ENCODE measurements around the gene HPS4. TPM values are rescaled to one million over a fixed set of nuclear protein-coding genes. Genes with fewer than 3 reads are reported as not detected.

HPS4 gene
- polyA plus RNA-seq, 2 of the 4 experiments (the other 2 are of a cell fraction): 12.7 to 30.2 TPM

- POLR2A ChIA-PET: no interaction called here
- no peak overlapping the region for H3K27ac ChIP-seq
- WGBS (ENCODE audit: missing lambda C conversion rate): 82% methylated on average over 10 of the region's 11 CpGs
- TF ChIP-seq SMC3 (IDR thresholded peaks at IDR 0.05) (no peak), MAFK (IDR thresholded peaks at IDR 0.05; ENCODE audit: partially characterized antibody) (no peak), ELK1 (IDR thresholded peaks at IDR 0.05; ENCODE audit: low read depth, low read length) (no peak), HDAC2 (IDR thresholded peaks at IDR 0.05) (no peak), CEBPB (IDR thresholded peaks at IDR 0.05) (no peak), NPAS2 (CRISPR knock-in tag; IDR thresholded peaks at IDR 0.05; ENCODE audit: borderline replicate concordance) (no peak), RCOR1 (IDR thresholded peaks at IDR 0.05; ENCODE audit: low read depth, low read length) (no peak), CBX2 (IDR thresholded peaks at IDR 0.05; ENCODE audit: borderline replicate concordance, low read depth) (no peak), RNF2 (IDR thresholded peaks at IDR 0.05; ENCODE audit: borderline replicate concordance, low read depth) (no peak), ZC3H11A (IDR thresholded peaks at IDR 0.05) (no peak), ZNF302 (CRISPR knock-in tag; IDR thresholded peaks at IDR 0.05) (no peak)
- TF ChIP-seq, protein P1, sequence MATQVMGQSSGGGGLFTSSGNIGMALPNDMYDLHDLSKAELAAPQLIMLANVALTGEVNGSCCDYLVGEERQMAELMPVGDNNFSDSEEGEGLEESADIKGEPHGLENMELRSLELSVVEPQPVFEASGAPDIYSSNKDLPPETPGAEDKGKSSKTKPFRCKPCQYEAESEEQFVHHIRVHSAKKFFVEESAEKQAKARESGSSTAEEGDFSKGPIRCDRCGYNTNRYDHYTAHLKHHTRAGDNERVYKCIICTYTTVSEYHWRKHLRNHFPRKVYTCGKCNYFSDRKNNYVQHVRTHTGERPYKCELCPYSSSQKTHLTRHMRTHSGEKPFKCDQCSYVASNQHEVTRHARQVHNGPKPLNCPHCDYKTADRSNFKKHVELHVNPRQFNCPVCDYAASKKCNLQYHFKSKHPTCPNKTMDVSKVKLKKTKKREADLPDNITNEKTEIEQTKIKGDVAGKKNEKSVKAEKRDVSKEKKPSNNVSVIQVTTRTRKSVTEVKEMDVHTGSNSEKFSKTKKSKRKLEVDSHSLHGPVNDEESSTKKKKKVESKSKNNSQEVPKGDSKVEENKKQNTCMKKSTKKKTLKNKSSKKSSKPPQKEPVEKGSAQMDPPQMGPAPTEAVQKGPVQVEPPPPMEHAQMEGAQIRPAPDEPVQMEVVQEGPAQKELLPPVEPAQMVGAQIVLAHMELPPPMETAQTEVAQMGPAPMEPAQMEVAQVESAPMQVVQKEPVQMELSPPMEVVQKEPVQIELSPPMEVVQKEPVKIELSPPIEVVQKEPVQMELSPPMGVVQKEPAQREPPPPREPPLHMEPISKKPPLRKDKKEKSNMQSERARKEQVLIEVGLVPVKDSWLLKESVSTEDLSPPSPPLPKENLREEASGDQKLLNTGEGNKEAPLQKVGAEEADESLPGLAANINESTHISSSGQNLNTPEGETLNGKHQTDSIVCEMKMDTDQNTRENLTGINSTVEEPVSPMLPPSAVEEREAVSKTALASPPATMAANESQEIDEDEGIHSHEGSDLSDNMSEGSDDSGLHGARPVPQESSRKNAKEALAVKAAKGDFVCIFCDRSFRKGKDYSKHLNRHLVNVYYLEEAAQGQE (IDR thresholded peaks at IDR 0.05): no peak
- FAIRE-seq: no peak
- no peak overlapping the region for H3K4me3 ChIP-seq
- no peak for DNase-seq (ENCODE audit: low read depth in 1 of 2, low spot score in 1 of 2)
- ATAC-seq: no peak
- CTCF ChIA-PET: interaction anchor here (0.6 to 2.1 kb wide), 2 partner anchors 23 to 103 kb away, joined by 4 to 7 read pairs; no protein-coding TSS in a partner anchor
- H3K4me2 ChIP-seq: no peak overlapping the region
- H3K4me1 ChIP-seq: no peaks in the 10 kb centered on the region
- no peaks in the 10 kb centered on the region for H3K9me3 ChIP-seq
Measured at GRCh38 chr22:26436903-26437515, 46.6 kb downstream of the HPS4 start.

DNA sequence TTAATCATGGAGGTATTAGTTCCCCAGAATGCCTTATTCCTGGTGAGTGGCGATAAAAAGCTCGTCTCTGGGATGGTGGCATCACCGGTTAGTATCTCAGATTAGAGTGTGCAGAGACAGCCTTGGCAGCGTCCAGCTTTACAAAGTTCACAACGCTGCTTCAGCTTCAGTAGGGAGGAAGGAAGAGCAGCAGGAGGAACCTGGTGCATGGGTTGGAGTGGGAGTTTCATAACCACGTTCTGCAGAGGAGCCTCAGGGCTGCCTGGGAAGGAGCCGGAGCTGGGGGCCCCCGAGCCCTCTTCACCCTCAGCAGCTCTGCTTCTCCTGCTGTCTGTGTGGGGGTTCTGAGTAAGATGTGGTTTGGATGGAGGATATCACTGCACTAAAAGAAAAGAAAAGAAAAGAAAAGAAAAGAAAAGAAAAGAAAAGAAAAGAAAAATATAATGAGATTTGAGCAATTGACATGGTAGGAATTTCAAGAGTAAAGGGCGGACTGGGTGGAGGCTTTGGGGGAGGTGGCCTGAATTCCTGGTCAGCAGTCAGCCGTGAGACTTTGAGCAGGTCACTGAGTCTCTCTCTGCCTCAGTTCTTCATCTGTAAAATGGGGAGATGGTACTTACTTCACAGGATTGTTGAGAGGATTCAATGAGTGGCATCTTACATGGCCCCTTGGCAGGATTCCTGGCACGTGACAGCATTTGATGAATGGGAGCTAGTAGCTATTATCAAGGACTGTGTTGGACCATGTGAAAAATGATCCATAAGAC lies 48.1 kb downstream of the HPS4 start:
- no peak for ATAC-seq
- TF ChIP-seq MYC (IDR thresholded peaks at IDR 0.05; ENCODE audit: borderline replicate concordance, low read length): no peak
- TF ChIP-seq NR3C1 (IDR thresholded peaks at IDR 0.05): no peak
- no peak for TF ChIP-seq CHD2 (IDR thresholded peaks at IDR 0.05; ENCODE audit: low read length, partially characterized antibody)
- no peak for TF ChIP-seq SREBF2 (IDR thresholded peaks at IDR 0.05)
- TF ChIP-seq, protein P2, sequence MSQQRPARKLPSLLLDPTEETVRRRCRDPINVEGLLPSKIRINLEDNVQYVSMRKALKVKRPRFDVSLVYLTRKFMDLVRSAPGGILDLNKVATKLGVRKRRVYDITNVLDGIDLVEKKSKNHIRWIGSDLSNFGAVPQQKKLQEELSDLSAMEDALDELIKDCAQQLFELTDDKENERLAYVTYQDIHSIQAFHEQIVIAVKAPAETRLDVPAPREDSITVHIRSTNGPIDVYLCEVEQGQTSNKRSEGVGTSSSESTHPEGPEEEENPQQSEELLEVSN (IDR thresholded peaks at IDR 0.05; ENCODE audit: borderline replicate concordance, low read depth): no peak
- TF ChIP-seq HOXA7 (CRISPR knock-in tag; IDR thresholded peaks at IDR 0.05): no peak
- no peak for TF ChIP-seq PHF8 (IDR thresholded peaks at IDR 0.05; ENCODE audit: borderline replicate concordance, low read depth)
- TF ChIP-seq, protein P3, sequence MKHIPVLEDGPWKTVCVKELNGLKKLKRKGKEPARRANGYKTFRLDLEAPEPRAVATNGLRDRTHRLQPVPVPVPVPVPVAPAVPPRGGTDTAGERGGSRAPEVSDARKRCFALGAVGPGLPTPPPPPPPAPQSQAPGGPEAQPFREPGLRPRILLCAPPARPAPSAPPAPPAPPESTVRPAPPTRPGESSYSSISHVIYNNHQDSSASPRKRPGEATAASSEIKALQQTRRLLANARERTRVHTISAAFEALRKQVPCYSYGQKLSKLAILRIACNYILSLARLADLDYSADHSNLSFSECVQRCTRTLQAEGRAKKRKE (CRISPR knock-in tag; IDR thresholded peaks at IDR 0.05; ENCODE audit: low read depth): no peak
- TF ChIP-seq, protein P4, sequence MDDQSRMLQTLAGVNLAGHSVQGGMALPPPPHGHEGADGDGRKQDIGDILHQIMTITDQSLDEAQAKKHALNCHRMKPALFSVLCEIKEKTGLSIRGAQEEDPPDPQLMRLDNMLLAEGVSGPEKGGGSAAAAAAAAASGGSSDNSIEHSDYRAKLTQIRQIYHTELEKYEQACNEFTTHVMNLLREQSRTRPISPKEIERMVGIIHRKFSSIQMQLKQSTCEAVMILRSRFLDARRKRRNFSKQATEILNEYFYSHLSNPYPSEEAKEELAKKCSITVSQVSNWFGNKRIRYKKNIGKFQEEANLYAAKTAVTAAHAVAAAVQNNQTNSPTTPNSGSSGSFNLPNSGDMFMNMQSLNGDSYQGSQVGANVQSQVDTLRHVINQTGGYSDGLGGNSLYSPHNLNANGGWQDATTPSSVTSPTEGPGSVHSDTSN (IDR thresholded peaks at IDR 0.05): no peak
- TF ChIP-seq POLR2AphosphoS2 (conservative IDR thresholded peaks at IDR 0.05; ENCODE audit: low read length): no peak
- TF ChIP-seq CEBPB (IDR thresholded peaks at IDR 0.05): no peak
- TF ChIP-seq ZFP36 (IDR thresholded peaks at IDR 0.05; ENCODE audit: borderline replicate concordance, partially characterized antibody): no peak
- DNase-seq (ENCODE audit: low read depth in 1 of 2, low spot score in 1 of 2): no peak
- POLR2A ChIA-PET: no interaction called here
- Histone ChIP-seq H3K4me3 (no peak overlapping the region), H3K4me2 (no peak overlapping the region), H3K27ac (no peak overlapping the region), H3K4me1 (no peaks in the 10 kb centered on the region), H3K9me3 (no peaks in the 10 kb centered on the region)
- CTCF ChIA-PET: interaction anchor here (1.2 to 1.6 kb wide), 3 partner anchors 16 to 30 kb away, joined by 3 to 7 read pairs (median 5); no protein-coding TSS in a partner anchor
- FAIRE-seq: no peak
- WGBS (ENCODE audit: missing lambda C conversion rate): 80% methylated on average over 10 of the region's 11 CpGs

Data from A549 (cell line).